Measurements from ENCODE around the gene FBXL7.

The FBXL7 gene

DNA sequence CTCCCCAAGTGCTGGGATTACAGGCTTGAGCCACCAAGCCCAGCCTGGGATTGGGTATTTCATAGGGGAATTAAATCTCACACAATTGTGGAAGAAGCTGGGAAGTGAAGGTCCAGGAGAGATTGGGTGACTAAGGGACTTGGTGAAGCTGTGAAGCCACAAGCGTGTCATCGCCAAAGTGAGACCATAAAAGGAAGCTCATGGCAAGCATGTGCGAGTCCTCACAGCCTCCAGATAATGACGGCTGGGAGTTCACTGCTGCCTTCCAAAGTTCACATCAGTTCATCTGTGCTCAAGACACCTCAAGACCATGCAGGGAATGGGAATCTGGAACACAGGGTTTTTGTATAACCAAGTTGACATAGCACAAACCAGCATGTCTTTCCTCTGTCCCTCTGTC, 469.0 kb downstream of the FBXL7 start:
- in situ Hi-C loops (cut with HindIII; ENCODE audit: low sequenced_read_pairs): no loop called here

DNA sequence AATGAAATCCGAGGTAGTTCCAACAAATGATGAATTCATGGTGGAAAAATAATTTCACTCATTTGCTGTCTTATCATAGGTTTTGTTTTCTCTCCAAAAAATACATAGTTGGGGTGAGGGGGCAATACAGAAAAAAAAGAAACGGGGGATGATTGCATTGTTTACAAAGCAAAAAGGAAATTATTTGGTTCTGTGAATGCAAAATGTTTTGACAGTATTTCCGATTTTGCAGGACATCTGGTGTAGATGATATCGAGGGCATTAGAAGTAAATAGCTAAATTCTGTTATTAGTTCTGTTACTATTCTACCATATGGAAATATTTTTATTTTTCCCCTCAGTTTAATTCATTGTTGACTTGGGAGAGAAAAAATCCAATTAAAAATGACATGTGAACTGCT, 477.9 kb downstream of the FBXL7 start:
- in situ Hi-C loops (cut with HindIII; ENCODE audit: low sequenced_read_pairs): no loop called here

DNA sequence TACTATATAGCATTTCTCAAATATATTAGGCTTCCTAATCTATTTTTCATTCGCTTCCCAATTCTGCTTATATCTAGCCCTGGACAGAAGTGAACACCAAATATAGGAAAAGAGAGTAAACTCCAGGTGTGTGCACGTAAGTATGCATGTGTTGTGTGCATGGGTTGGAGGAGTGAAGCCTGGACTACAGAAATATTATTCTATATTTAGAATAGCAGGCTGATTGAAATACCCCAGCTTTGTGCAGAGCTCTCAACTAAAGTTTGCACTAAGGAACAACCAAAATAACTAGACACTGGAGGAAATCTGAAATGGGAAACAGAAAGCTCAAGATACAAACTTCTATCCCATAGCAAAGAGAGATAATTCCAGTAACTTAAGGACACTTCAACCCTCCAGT, 480.9 kb downstream of the FBXL7 start:
- in situ Hi-C loops (cut with HindIII; ENCODE audit: low sequenced_read_pairs): no loop called here

DNA sequence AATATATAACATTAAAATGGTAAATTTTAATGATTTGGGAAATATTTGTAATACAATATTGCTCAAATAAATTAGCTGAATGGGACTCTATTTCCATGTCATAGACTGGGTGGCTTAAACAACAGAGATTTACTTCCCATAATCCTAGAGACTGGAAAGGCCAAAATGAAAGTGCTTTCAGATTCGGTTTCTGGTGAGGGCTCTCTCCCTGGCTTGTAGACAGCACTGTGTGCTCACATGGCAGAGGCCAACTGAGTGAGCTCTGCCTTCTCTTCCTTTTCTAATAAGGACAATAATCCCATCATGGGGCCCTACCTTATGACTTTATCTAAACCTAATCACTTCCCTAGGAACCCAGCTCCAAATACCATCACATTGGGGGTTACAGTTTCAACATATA, 483.4 kb downstream of the FBXL7 start:
- in situ Hi-C loops (cut with HindIII; ENCODE audit: low sequenced_read_pairs): no loop called here

Measured in DLD1 (cell line).